ENCODE results near the gene CSN3.
"Not testable (repeated sequence)": the region's sequence is repeated elsewhere in the genome, so short reads cannot be mapped to it uniquely, and the experiment has no call there.

CSN3 gene

GRCh38 chr4:70242297-70242696 is at the start of gene CSN3:
CSN3 (plus strand) TSS chr4:70242597; CDS start chr4:70244820, 2,223 bp downstream.
- not testable (repeated sequence) for DNase-seq

- no peak for DNase-seq
These were observed 49.5 kb upstream of the CSN3 start for GRCh38 chr4:70192895-70193294.

- DNase-seq: no peak
These were observed 47.0 kb upstream of the CSN3 start, which contains the start of gene ODAM for GRCh38 chr4:70195425-70195824. ODAM (plus strand) TSS chr4:70195725; CDS start chr4:70196544, 819 bp downstream.

- no peak for DNase-seq
These were observed 45.5 kb upstream of the CSN3 start for GRCh38 chr4:70196857-70197256.

GRCh38 chr4:70197842-70198241 is 44.6 kb upstream of the CSN3 start:
- no peak for DNase-seq

- no peak for DNase-seq
These were observed 38.8 kb upstream of the CSN3 start for GRCh38 chr4:70203601-70204000.

GRCh38 chr4:70212752-70213151 is 29.6 kb upstream of the CSN3 start:
- not testable (repeated sequence) for DNase-seq

- DNase-seq: not testable (repeated sequence)
These were observed 26.3 kb upstream of the CSN3 start for GRCh38 chr4:70216109-70216508.

- DNase-seq: not testable (repeated sequence)
These were observed 25.8 kb upstream of the CSN3 start for GRCh38 chr4:70216550-70216949.

GRCh38 chr4:70221389-70221788 is 21.0 kb upstream of the CSN3 start:
- DNase-seq: not testable (repeated sequence)

- not testable (repeated sequence) for DNase-seq
These were observed 20.6 kb upstream of the CSN3 start for GRCh38 chr4:70221818-70222217.

GRCh38 chr4:70225824-70226223 is 16.6 kb upstream of the CSN3 start, which contains the start of gene FDCSP:
FDCSP (plus strand) TSS chr4:70226124; CDS start chr4:70231195, 5,071 bp downstream.
- no peak for DNase-seq

GRCh38 chr4:70236125-70236524 is 6.3 kb upstream of the CSN3 start:
- DNase-seq: no peak

GRCh38 chr4:70239131-70239883 is 3.1 kb upstream of the CSN3 start:
- no peak for DNase-seq

GRCh38 chr4:70239884-70240591 is 2.4 kb upstream of the CSN3 start:
- no peak for DNase-seq

GRCh38 chr4:70243091-70243490 is 694 bp downstream of the CSN3 start:
- DNase-seq: no peak

GRCh38 chr4:70251250-70251944 is 9.0 kb downstream of the CSN3 start:
- DNase-seq: no peak

- DNase-seq: no peak
These were observed 9.5 kb downstream of the CSN3 start for GRCh38 chr4:70251945-70252277.

GRCh38 chr4:70269674-70270073 is 27.3 kb downstream of the CSN3 start:
- peak in 1 of 2 experiments; percentile 9 for DNase-seq

- no peak for DNase-seq
These were observed 34.7 kb downstream of the CSN3 start for GRCh38 chr4:70277121-70277520.

GRCh38 chr4:70280567-70280966 is 38.2 kb downstream of the CSN3 start:
- DNase-seq: peak; percentile 56 to 63

- DNase-seq: no peak
These were observed 46.3 kb downstream of the CSN3 start for GRCh38 chr4:70288651-70289050.

- no peak for DNase-seq
These were observed 48.9 kb downstream of the CSN3 start for GRCh38 chr4:70291341-70291740.

- no peak for DNase-seq
These were observed 55.2 kb downstream of the CSN3 start for GRCh38 chr4:70297576-70297975.

Data from SHP77 (cell line).